ENCODE measurements around the gene PRL. TPM values are rescaled to one million over a fixed set of nuclear protein-coding genes. Genes with fewer than 3 reads are reported as not detected.

PRL gene
- not detected for polyA plus RNA-seq (ENCODE audit: low read depth in 6 of 6)

GRCh38 chr6:22296936-22297335, at the start of gene PRL:
PRL (minus strand) TSS chr6:22297036; CDS start chr6:22296982, 54 bp downstream.
- DNase-seq (no peak), ATAC-seq (ENCODE audit: low read depth in 2 of 2) (no peak)
- Mint-ChIP-seq H3K9me3 (peaks cover 0 to 1% (median 0%) of the 10 kb centered on the region in 7 donors), H3K4me3 (no peak within 1 kb of the TSS), H3K27me3 (no peaks in the 10 kb centered on the region), H3K36me3 (no peaks in the 10 kb centered on the region), H3K4me1 (no peaks in the 10 kb centered on the region), H3K27ac (no peak within 1 kb of the TSS)

GRCh38 chr6:22343864-22344263, 47.0 kb upstream of the PRL start:
- H3K9me3 Mint-ChIP-seq, result peaks cover 0 to 10% (median 0%) of the 10 kb centered on the region in 7 donors
- no peak overlapping the region for H3K4me3 Mint-ChIP-seq
- H3K27me3 Mint-ChIP-seq, result no peaks in the 10 kb centered on the region
- H3K36me3 Mint-ChIP-seq, result no peaks in the 10 kb centered on the region
- ATAC-seq (ENCODE audit: low read depth in 2 of 2), result no peak
- H3K4me1 Mint-ChIP-seq, result no peaks in the 10 kb centered on the region
- no peak for DNase-seq
- H3K27ac Mint-ChIP-seq, result no peak overlapping the region

- DNase-seq (no peak), ATAC-seq (ENCODE audit: low read depth in 2 of 2) (no peak)
- no peaks in the 10 kb centered on the region for H3K36me3 Mint-ChIP-seq
- peaks cover 0 to 3% (median 0%) of the 10 kb centered on the region in 7 donors for H3K9me3 Mint-ChIP-seq
- no peak overlapping the region for H3K4me3 Mint-ChIP-seq
- H3K27me3 Mint-ChIP-seq, result no peaks in the 10 kb centered on the region
- H3K27ac Mint-ChIP-seq, result no peak overlapping the region
- H3K4me1 Mint-ChIP-seq, result no peaks in the 10 kb centered on the region
Observed at GRCh38 chr6:22334778-22335177, 37.9 kb upstream of the PRL start.

GRCh38 chr6:22333802-22334201, 37.0 kb upstream of the PRL start:
- H3K36me3 Mint-ChIP-seq, result no peaks in the 10 kb centered on the region

GRCh38 chr6:22332711-22333110, 35.9 kb upstream of the PRL start:
- H3K9me3 Mint-ChIP-seq, result peaks cover 0 to 3% (median 0%) of the 10 kb centered on the region in 7 donors
- no peaks in the 10 kb centered on the region for H3K36me3 Mint-ChIP-seq
- no peak for ATAC-seq (ENCODE audit: low read depth in 2 of 2)
- no peaks in the 10 kb centered on the region for H3K27me3 Mint-ChIP-seq
- H3K4me3 Mint-ChIP-seq, result no peak overlapping the region
- no peak overlapping the region for H3K27ac Mint-ChIP-seq
- no peaks in the 10 kb centered on the region for H3K4me1 Mint-ChIP-seq
- no peak for DNase-seq

More at GRCh38 chr6:22333802-22334201, 37.0 kb upstream of the PRL start:
- no peak for DNase-seq
- ATAC-seq (ENCODE audit: low read depth in 2 of 2), result no peak
- H3K4me1 Mint-ChIP-seq, result no peaks in the 10 kb centered on the region
- H3K9me3 Mint-ChIP-seq, result peaks cover 0 to 3% (median 0%) of the 10 kb centered on the region in 7 donors
- no peak overlapping the region for H3K27ac Mint-ChIP-seq
- H3K4me3 Mint-ChIP-seq, result no peak overlapping the region
- no peaks in the 10 kb centered on the region for H3K27me3 Mint-ChIP-seq

GRCh38 chr6:22332216-22332615, 35.4 kb upstream of the PRL start:
- H3K9me3 Mint-ChIP-seq, result peaks cover 0 to 3% (median 0%) of the 10 kb centered on the region in 7 donors
- no peaks in the 10 kb centered on the region for H3K27me3 Mint-ChIP-seq
- DNase-seq, result no peak
- ATAC-seq (ENCODE audit: low read depth in 2 of 2), result no peak
- H3K4me3 Mint-ChIP-seq, result no peak overlapping the region
- no peaks in the 10 kb centered on the region for H3K36me3 Mint-ChIP-seq
- no peaks in the 10 kb centered on the region for H3K4me1 Mint-ChIP-seq
- no peak overlapping the region for H3K27ac Mint-ChIP-seq

- no peaks in the 10 kb centered on the region for H3K36me3 Mint-ChIP-seq
- no peak for ATAC-seq (ENCODE audit: low read depth in 2 of 2)
Observed at GRCh38 chr6:22330941-22331340, 34.1 kb upstream of the PRL start.

GRCh38 chr6:22328474-22328873, 31.6 kb upstream of the PRL start:
- no peak overlapping the region for H3K27ac Mint-ChIP-seq
- no peaks in the 10 kb centered on the region for H3K4me1 Mint-ChIP-seq
- ATAC-seq (ENCODE audit: low read depth in 2 of 2) (no peak), DNase-seq (no peak)
- H3K9me3 Mint-ChIP-seq, result peaks cover 0 to 3% (median 0%) of the 10 kb centered on the region in 7 donors
- H3K4me3 Mint-ChIP-seq, result no peak overlapping the region
- no peaks in the 10 kb centered on the region for H3K27me3 Mint-ChIP-seq
- H3K36me3 Mint-ChIP-seq, result no peaks in the 10 kb centered on the region

More at GRCh38 chr6:22330941-22331340, 34.1 kb upstream of the PRL start:
- Mint-ChIP-seq H3K9me3 (peaks cover 0 to 3% (median 0%) of the 10 kb centered on the region in 7 donors), H3K4me1 (no peaks in the 10 kb centered on the region), H3K27ac (no peak overlapping the region), H3K4me3 (no peak overlapping the region), H3K27me3 (no peaks in the 10 kb centered on the region)
- DNase-seq, result no peak

GRCh38 chr6:22327881-22328280, 31.0 kb upstream of the PRL start:
- Mint-ChIP-seq H3K36me3 (no peaks in the 10 kb centered on the region), H3K4me1 (no peaks in the 10 kb centered on the region), H3K27ac (no peak overlapping the region), H3K9me3 (peaks cover 0 to 3% (median 0%) of the 10 kb centered on the region in 7 donors), H3K4me3 (no peak overlapping the region), H3K27me3 (no peaks in the 10 kb centered on the region)
- DNase-seq (no peak), ATAC-seq (ENCODE audit: low read depth in 2 of 2) (no peak)

GRCh38 chr6:22326500-22326899, 29.7 kb upstream of the PRL start:
- ATAC-seq (ENCODE audit: low read depth in 2 of 2) (no peak), DNase-seq (no peak)

GRCh38 chr6:22325481-22325880, 28.6 kb upstream of the PRL start:
- no peak for DNase-seq
- ATAC-seq (ENCODE audit: low read depth in 2 of 2), result no peak
- H3K36me3 Mint-ChIP-seq, result no peaks in the 10 kb centered on the region
- H3K4me1 Mint-ChIP-seq, result no peaks in the 10 kb centered on the region
- peaks cover 0 to 2% (median 0%) of the 10 kb centered on the region in 7 donors for H3K9me3 Mint-ChIP-seq
- H3K4me3 Mint-ChIP-seq, result no peak overlapping the region
- no peaks in the 10 kb centered on the region for H3K27me3 Mint-ChIP-seq
- H3K27ac Mint-ChIP-seq, result no peak overlapping the region

More at GRCh38 chr6:22326500-22326899, 29.7 kb upstream of the PRL start:
- Mint-ChIP-seq H3K9me3 (peaks cover 0 to 3% (median 0%) of the 10 kb centered on the region in 7 donors), H3K27me3 (no peaks in the 10 kb centered on the region), H3K4me3 (no peak overlapping the region), H3K27ac (peak overlapping the region in 1 of 6 donors; percentile 41), H3K36me3 (no peaks in the 10 kb centered on the region), H3K4me1 (no peaks in the 10 kb centered on the region)

- Mint-ChIP-seq H3K9me3 (peaks cover 0 to 2% (median 0%) of the 10 kb centered on the region in 7 donors), H3K27ac (no peak overlapping the region), H3K27me3 (no peaks in the 10 kb centered on the region), H3K4me3 (no peak overlapping the region), H3K4me1 (no peaks in the 10 kb centered on the region), H3K36me3 (no peaks in the 10 kb centered on the region)
- DNase-seq (no peak), ATAC-seq (ENCODE audit: low read depth in 2 of 2) (no peak)
Observed at GRCh38 chr6:22323848-22324247, 27.0 kb upstream of the PRL start.

GRCh38 chr6:22322103-22323030, 25.5 kb upstream of the PRL start:
- DNase-seq (no peak), ATAC-seq (ENCODE audit: low read depth in 2 of 2) (no peak)
- peaks cover 0 to 3% (median 0%) of the 10 kb centered on the region in 7 donors for H3K9me3 Mint-ChIP-seq
- no peaks in the 10 kb centered on the region for H3K36me3 Mint-ChIP-seq
- no peak overlapping the region for H3K4me3 Mint-ChIP-seq
- H3K27ac Mint-ChIP-seq, result no peak overlapping the region
- H3K4me1 Mint-ChIP-seq, result no peaks in the 10 kb centered on the region
- no peaks in the 10 kb centered on the region for H3K27me3 Mint-ChIP-seq

GRCh38 chr6:22320750-22321149, 23.9 kb upstream of the PRL start:
- DNase-seq (no peak), ATAC-seq (ENCODE audit: low read depth in 2 of 2) (no peak)
- Mint-ChIP-seq H3K27ac (no peak overlapping the region), H3K4me3 (no peak overlapping the region), H3K27me3 (no peaks in the 10 kb centered on the region), H3K36me3 (no peaks in the 10 kb centered on the region), H3K9me3 (peaks cover 0 to 4% (median 2%) of the 10 kb centered on the region in 7 donors), H3K4me1 (no peaks in the 10 kb centered on the region)
